ENCODE results near the gene AGAP3.

The AGAP3 gene

DNA sequence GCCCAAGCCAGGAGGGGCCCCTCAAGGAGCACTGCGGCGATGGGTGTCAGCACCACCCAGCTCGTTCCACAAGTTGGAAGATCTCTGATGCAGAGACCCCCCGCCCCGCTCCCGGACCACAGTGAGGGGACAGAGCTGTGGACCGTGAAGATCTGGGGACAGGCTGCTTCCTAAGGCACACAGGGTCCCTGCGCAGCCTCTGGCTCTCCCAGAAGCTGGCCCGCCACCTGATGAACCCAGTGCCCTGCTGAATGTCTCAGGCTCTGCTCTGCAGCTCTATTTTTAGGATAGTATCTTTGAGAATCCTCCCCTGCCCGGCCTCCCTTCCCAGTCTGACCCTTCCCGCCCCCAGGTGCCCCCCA, 51.5 kb downstream of the AGAP3 start:
- DNase-seq = no peak

DNA sequence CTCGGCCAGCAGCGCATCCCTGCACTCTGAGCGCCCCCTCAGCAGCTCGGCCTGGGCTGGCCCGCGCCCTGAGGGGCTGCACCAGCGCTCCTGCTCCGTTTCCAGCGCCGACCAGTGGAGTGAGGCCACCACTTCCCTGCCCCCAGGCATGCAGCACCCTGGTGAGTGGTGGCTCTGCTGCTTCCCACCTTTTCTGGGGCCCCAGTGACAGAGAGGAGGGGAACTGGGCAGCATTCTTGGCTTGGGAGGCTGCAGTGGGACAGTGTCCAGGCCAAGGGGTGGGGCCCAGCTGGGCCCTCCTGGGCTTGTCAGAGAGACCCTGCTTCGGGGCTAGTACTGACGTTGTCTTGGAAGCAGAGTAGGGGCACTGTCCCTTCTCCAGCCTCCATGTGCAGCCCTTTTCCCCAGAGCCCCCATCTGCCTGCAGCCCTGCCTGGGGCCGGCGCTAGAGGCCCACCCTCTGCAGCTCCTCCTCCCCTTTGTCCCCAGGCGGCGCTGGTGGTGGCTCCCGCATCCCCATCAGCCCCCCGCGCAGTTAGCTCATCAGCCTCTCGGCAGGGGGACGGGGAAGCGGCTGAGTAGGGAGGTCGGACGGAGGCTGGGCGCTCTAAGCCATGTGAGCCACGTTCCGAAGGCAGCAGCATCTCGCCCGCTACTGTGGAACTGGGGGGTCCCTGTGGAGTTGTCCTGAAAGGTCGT, 52.0 kb downstream of the AGAP3 start:
- DNase-seq = no peak

DNA sequence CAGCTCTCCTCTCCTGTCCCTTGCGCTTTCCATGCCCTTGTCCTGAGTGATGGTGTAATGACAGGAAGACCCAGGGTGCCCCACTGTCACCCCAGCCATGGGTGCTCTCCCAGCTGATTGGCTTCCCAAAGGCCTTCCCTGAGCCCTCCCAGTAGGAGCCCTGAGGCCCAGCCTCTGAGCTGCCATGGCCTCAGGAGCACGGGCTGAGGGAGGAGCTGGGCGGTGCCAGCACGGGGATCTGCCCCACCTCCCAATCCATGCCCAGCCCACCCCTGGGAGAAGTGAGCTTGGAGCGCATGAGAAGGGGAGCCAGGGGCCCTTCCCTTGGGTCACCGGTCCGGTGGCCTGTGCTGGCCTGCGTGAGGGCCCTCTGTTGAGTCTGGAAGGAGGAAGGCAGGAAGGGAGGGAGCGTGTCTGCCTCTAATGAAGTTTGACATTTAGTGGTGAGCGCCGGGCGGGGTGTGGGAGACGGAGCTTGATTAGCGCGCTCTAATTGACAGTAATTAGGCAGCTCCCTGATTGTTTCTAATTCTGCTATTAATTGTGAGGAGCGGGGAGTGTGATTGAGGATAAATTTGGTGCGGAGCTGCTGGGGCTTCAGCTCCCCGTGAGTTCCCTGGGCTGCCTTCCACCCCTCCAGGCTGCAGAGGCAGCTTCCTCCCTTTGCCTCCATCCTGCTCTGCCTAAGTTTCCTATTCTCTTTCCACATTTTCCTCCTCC, 53.0 kb downstream of the AGAP3 start:
- no peak for DNase-seq

DNA sequence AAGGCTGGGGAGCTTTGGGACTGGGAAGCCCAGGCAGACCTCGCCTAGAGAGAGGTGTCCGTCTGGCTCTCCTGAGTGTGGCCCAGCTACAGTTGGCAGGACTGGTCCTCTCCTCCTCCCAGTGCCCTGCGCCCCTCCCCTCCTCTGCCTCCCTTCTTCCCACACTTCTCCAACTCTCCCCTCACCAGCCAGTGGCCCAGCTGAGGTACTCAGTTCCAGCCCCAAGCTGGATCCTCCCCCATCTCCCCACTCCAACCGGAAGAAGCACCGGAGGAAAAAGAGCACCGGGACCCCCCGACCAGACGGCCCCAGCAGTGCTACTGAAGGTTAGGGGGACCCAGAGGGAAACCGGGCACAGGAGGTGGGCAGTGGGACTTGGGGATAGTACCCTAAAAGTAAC, 53.5 kb downstream of the AGAP3 start:
- DNase-seq = no peak

DNA sequence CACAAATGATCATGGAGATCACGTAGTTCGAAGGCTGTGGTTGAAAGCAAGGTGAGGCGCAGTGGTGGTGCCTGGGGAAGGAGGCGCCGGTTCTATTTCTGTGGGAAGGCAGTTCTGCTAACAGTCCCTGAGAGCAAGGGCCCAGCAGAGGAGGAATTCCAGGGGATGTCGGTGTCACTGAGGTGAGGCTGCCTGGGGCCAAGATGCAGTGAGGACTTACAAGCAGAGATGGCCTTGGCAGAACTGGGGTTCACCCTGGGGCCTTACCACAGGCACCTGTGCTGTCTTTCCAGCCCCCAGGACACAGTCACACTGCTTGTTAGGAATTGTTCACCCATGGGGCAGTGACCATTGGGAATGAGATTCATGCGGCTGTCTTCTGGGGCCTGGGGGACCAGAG, 54.6 kb downstream of the AGAP3 start:
- DNase-seq = no peak

DNA sequence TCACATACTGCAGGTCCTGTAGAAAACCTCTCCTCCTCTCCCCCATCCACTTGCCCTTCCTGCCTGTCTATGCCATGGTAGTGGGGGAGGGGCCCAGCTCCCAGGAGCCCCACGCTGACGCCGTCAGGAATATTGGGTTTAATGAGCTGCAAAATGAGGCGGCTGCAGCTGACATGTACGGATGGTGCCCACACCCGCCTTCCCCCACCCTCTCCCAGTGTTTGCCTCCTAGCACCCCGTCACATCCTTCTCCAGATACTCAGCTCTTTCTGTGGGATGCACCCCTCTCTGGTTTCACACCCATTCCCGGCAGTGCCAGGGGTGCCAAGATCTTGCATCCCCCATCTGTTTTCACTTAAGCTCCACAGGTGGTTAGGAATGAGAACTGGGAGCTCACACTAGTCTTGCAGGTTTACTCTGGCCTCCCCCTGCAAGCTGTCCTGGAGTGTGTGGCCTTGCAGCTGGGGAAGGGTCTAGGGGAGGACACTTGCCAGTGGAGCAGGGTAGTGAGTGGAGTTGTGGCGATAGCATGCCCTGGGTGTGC, 55.1 kb downstream of the AGAP3 start:
- DNase-seq = no peak

DNA sequence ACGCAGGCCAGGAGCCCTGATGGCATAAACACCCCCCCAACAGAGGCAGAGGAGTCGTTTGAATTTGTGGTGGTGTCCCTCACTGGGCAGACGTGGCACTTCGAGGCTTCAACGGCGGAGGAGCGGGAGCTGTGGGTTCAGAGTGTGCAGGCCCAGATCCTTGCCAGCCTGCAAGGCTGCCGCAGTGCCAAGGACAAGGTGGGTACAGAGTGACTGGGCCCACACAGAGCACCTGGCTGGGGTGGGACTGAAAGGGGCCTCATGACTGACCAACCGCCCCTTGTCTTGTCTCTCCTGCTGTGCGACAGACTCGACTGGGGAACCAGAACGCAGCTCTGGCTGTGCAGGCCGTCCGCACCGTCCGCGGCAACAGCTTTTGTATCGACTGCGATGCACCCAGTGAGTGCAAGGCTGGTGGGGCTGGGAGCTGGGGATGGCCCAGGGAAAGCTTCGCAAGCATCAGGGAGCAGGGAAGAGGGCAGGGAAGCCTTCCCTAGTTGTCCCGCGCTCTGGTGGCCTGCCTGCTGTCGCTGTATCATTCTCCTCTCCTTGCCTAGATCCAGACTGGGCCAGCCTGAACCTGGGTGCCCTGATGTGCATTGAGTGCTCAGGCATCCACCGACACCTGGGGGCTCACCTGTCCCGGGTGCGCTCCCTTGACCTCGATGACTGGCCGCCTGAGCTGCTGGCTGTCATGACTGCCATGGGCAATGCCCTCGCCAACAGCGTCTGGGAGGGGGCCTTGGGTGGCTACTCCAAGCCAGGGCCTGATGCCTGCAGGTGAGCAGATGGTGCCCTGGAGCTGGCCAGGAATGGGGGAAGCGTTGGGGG, 55.8 kb downstream of the AGAP3 start:
- DNase-seq = no peak

DNA sequence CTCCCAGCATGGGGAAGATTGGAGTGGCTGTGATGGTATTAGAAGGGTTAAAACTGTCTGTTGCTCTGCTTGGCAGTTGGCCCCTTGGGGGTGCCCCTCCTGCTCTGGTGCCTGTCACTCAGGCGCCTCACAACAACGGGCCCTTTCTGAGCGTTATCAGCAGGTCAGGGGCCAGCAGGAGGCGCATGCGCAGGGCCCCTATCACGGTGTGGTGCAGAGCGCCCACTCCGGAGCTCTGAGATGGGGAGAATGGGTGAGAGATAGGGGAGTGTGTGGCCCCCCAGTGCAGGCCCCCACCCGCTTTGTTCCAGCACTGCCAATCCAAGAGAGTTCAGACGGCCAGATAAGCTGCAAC, 56.4 kb downstream of the AGAP3 start:
- no peak for DNase-seq

DNA sequence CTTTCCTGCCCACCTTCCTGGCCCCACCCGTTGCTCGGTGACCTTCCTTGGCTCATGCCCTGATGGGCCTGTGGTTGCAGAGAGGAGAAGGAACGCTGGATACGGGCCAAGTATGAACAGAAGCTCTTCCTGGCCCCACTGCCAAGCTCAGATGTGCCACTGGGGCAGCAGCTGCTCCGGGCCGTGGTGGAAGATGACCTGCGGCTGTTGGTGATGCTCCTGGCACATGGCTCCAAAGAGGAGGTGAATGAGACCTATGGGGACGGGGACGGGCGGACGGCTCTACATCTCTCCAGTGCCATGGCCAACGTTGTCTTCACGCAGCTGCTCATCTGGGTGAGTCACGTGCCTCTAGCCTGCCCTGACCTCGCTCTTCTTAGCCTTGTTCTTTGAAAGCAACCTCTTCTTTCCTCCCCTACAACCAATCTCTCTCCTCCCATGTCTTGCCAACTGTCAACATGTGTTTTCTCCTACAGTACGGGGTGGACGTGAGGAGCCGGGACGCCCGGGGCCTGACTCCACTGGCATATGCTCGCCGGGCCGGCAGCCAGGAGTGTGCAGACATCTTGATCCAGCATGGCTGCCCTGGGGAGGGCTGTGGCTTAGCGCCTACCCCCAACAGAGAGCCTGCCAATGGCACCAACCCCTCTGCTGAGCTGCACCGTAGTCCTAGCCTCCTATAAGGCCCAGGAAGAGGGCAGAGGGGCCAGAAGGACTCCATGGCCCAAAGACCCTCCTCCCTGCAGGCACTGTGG, 57.2 kb downstream of the AGAP3 start:
- no peak for DNase-seq

DNA sequence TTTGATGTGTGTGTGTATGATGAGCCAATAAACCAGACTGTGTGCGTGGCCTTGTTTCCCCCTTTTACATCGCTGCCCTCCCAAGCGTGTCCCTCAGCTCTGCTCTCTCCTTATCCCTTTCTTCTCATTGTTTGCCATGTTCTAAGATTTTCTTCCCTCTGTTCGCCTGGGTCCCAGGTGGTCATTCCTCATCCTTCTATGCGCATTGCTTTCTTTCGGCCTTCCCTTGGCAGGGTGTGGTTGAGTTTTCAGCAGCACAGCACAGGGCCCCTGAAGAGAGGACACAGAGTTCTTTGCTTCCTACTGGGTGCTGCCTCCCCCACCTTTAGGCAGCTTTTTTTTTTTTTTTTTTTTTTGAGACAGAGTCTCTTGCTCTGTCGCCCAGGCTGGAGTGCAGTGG, 58.1 kb downstream of the AGAP3 start:
- DNase-seq = no peak

DNA sequence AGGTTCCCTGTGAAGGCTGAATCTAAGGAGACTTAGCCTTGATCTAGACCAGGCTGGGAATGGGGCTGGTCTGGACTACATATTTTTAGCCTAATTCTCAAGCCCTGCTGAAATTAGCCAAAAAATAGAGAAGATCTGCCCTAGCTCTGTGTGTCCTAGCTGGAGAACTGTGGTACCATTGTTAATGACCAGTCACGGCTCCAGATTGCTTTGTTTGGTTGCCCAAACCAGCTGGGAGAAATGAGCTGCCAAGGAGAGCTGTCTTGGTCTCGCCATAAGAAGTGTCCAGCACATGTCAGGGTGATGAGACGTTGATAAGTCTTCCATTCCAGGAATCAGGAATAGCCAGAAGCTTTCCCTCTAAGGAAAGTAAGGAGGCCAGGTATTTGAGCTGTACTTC, 60.5 kb downstream of the AGAP3 start:
- DNase-seq = no peak

DNA sequence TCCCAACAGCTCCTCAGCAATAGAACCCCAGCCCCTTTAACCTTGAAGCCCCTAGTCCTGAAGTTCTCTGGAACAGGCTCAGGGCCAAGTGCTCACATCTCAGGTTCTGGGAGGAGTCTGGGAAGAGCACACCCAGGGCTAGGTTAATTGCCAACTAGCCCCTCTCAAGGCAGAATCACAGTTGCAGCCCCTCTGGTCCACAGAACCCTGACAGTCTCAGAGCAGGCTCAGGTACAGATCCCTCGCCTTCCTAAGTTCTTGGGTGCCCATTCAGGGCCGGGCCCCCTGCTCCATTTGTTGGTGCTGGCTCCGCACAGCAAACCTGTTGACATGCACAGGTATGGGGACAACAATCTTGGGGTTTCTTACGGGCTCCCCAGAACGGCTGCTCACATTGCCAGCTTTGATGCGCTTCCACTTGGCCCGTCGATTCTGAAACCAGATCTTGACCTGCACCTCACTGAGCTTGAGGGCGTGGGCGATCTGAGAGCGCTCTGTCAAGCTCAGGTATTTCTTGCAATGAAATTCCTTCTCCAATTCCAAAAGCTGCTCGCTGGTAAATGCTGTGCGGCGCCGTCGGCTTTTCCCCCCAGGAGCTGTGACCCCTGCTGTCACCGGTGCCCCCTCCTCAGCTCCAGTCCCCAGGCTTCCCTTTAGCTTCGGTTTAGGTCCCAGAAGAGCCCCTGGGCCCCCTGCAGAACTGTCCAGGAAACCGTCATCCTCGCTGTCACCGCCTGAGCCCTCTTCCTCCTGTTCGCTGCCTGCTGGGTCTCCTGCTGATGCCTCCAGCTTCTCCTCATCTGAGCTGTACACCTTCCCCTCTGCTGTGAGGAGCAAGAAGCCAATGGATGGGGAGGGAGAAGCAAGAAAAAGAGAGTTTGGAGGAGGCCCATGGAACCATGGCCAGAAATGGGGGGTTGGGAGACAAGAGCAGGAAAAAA, 62.3 kb downstream of the AGAP3 start:
- DNase-seq = no peak

DNA sequence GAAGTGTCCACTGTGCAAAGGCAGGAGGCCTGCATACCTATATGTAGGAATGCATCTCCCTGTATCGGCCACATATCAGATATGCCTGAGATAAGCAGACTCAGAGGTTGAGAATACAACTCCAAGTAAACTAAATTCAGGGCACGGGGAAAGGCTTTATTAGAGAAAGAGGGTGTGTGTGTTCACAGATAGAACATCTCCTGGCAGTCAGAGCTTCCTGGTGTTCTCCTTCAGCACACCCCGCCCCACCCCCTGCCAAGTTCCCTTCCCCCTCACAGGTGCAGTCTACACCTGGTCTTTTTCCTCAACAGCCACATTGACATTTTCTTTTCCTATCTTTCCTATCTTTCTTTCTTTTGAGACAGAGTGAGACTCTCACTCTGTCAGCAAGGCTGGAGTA, 64.1 kb downstream of the AGAP3 start:
- DNase-seq = no peak

DNA sequence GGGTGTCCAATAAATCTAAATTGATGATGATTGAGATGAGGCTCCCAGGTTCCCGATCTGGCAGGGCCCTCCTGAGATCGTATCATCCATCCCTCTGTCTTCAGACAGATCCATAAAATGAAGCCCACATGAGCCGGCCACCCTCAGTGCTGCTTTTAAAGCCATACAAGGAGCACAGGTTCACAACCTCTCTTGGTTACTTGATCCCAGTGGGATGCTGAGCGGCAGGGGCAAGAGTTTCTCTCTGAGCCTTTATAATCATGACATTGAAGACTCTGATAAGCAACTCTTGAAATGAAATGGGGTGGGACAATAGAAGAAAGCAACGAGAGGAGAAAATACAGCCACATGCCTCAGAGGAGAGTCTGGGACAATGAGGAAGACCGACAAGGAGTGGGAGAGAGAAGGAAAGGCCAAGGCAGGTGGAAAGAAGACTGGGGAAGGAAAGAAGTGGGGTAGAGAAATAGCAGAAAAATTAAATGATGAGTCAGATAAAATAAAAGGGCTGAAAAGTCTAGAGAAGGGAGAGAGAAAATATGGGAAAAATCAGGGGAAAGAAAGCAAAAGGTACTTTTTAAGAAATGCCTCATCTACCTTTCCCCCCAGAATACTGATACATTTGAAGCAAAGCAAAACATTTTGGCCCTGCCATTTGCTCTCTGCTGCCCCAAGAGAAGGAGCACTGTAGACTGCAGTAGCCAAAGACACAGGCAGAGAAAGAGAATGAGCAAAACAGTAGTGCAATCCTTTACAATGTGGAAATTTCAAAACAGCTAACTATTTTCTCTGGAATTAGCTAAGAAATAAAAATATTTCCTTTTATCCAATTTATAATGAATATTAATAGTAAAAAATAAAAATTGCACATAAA, 66.6 kb downstream of the AGAP3 start:
- no peak for DNase-seq

DNA sequence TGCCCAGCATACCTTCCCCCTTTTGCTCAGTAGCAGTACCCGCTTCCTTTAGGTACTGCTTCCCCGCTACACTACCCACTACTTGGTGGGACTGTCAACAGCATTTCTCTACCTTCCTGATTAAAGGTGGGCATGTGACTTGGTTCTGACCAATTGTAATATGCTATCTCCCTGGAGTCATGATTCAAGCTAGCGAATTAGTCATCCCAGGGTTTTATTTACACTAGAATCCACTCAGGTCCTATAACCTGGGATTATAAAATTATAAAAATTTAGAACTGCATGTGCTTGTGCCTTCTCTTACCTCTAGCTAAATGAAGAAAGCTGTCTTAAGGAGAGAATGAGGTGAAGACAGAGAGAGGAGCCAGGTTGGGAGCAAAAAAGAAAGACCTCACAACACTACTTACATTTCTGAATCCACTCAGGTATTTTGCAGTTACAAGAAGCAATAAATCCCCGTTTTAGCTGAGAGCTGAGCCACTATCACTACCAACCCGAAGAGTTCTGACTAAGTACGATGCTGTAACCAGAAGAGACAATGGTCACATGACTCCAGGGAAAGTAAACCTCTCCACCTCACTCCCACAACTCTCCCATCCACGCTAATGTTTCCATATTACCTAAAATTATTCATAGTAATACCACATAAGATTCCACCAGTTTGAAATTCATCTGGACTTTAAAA, 71.5 kb downstream of the AGAP3 start:
- no peak for DNase-seq

DNA sequence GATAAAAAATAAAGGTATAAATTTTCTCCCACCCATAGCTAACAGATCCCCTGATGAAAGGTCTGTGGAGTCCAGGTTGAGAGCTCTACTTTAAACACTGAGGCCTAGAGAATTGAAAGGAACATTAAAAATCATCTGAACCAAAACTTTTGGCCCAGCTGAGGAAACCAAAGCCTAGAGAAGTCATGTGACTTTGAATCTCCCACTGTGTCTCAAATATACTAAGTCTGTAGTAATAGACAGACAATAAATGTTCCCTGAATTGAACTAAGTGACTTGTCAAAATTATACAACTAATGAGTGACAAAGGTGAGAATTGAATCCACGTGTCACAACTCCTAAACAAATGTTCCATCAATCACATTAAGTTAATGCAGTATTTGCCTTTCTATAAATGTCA, 75.5 kb downstream of the AGAP3 start:
- DNase-seq = no peak

DNA sequence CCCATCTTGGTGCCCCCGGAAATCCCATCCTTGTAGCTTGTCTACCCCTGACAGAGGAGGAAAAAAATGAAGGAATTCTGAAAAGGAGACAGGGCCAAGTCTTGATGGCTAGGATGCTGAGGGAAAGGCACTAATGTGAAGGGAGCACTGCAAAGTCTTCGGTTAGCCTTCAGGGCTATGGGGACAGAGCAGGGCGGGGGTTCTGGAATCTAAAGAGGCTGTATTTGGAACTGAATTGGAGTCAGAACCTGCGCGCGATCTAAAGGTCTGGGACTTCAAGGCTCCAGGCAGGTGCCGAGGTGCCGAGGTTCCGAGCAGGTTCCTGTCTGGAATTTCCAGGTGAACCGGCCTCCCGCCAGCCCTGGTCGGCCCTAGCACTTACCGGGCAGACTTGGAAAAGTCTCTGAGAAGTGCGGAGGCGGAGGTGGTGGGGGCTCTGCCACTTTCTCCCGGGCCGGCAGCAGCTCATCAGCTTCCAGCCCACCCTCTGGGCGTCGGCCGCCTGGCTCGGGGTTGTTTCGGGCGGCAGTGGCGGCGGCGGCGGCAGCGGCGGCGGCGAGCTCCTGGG, 80.4 kb downstream of the AGAP3 start:
- no peak for DNase-seq

DNA sequence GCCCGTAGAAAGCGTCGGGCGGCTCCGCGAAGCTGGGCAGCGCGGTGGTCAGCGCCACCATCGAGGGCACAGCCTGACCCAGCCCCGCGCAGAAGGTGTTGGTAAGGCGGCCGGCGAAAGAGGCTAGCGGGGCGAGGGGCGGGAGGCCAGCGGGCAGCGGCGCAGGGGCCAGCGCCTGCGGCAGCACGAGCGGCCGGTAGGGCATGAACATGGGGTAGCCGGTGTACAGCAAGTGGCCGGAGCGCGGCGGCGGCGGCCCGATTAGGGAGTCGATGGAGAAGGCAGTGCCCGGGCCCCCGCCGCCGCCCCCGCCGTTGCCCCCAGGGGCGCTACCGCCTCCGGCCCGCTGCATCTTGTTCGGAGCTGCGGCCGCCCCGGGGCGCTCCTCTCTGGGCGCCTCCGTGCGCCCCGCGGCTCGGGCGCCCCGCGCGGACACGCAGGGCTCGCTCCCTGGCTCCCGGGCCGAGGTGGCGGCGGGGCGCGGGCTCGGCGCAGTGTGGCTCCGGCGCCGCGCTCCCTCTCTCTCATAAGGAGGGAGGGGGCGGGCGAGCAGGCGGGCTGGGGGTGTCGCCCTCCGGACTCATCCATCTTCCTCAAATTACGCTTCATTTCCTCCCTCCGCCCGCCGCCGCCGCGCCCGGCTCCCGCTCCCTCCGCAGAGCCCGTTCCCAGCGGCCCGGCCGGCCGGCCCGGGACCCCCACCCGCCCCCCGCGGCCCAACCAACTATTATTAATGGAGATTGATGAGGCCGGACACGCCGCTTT, 81.1 kb downstream of the AGAP3 start, which contains the start of gene GBX1:
TSS of gene GBX1 (minus strand) at position 498 of the 765 bp plus-strand sequence. CDS start at position 352, 146 bp downstream.
- DNase-seq = no peak

Data from stimulated activated naive CD4-positive, alpha-beta T cell treated with Interleukin-2 at 50 U/mL for 16 hours (primary cell).